Measurements from ENCODE around the gene GALNT8.

The GALNT8 gene

GRCh38 chr12:4738541-4738940 lies 18.3 kb downstream of the GALNT8 start:
- Histone ChIP-seq H3K9ac (ENCODE audit: low read depth, low read length, poor library complexity) (no peak overlapping the region), H3K4me1 (ENCODE audit: control insufficient read depth in 2 of 2, insufficient read depth in 1 of 2, low read depth in 1 of 2, low read length in 2 of 2) (no peaks in the 10 kb centered on the region), H2AK5ac (ENCODE audit: low read depth, low read length) (no peak overlapping the region), H3K4me2 (ENCODE audit: insufficient read depth, low read length, poor library complexity, severe bottlenecking) (no peak overlapping the region), H3K18ac (ENCODE audit: low read length) (no peak overlapping the region), H3K9me3 (replicated peaks in 1 of 2; ENCODE audit: control insufficient read depth in 2 of 2, insufficient read depth in 1 of 2, low read depth in 1 of 2, low read length in 2 of 2) (no peaks in the 10 kb centered on the region), H3K4me3 (ENCODE audit: low read length in 2 of 2) (no peak overlapping the region), H3K36me3 (replicated peaks in 1 of 2; ENCODE audit: control insufficient read depth in 2 of 2, insufficient read depth in 2 of 2, low read length in 2 of 2) (peaks cover 0 to 6% of the 10 kb centered on the region in 2 donors), H3K79me1 (ENCODE audit: low read depth, low read length) (no peaks in the 10 kb centered on the region), H2AFZ (ENCODE audit: low read length) (no peak overlapping the region), H3K27ac (replicated peaks; ENCODE audit: low read length) (no peak overlapping the region), H2BK5ac (ENCODE audit: low read length) (no peak overlapping the region), H3K4ac (ENCODE audit: low read length) (no peak overlapping the region), H2BK15ac (ENCODE audit: low read length) (no peak overlapping the region), H3K23ac (ENCODE audit: low read depth, low read length, poor library complexity) (no peak overlapping the region), H3K14ac (ENCODE audit: low read length) (no peak overlapping the region), H3K27me3 (ENCODE audit: control insufficient read depth in 3 of 3, insufficient read depth in 3 of 3, low read depth in 1 of 3, low read length in 3 of 3) (no peaks in the 10 kb centered on the region), H4K91ac (ENCODE audit: low read depth, low read length, poor library complexity) (no peak overlapping the region), H4K8ac (ENCODE audit: low read depth, low read length) (no peak overlapping the region), H2BK120ac (ENCODE audit: low read depth, low read length) (no peak overlapping the region), H2BK12ac (ENCODE audit: low read length) (no peak overlapping the region)
- no CpG with 5 or more reads among the region's 4 CpGs for WGBS, 2 donors (ENCODE audit: extremely low coverage in 2 of 2, insufficient read length in 2 of 2, insufficient replicate concordance in 1 of 2)
- no peak for DNase-seq (ENCODE audit: low spot score)

DNA sequence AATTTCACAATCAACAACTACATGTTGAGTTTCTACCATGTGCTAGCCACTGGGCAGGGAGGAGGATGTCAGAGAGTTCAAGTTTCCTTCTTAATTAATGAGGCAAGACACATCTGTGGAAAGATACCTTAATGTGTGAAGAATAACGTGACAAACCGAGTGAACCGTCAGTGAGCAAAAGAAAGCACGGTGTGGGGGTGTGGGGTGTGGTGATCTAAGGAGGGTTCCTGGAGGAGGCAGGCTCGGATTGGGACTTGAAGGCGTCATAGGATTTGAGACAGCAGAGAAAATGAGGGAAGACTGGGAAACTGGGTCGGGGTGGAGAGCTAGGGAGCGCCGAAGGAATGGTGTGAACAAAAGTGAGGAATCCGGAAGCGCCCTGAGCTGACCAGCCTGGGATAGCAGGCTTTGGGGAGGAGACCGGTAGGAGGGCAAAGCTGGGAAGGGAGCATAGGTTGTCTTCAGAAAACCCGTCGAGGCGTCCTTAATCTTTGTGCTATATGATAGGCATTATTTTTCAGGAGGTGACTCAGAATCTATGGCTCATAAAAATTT lies 22.3 kb downstream of the GALNT8 start:
- Histone ChIP-seq H3K4ac (ENCODE audit: low read length) (no peak overlapping the region), H3K4me3 (ENCODE audit: low read length in 2 of 2) (no peak overlapping the region), H2BK120ac (ENCODE audit: low read depth, low read length) (no peak overlapping the region), H2AK5ac (ENCODE audit: low read depth, low read length) (no peak overlapping the region), H3K14ac (ENCODE audit: low read length) (no peak overlapping the region), H2BK5ac (ENCODE audit: low read length) (no peak overlapping the region), H2BK12ac (ENCODE audit: low read length) (no peak overlapping the region), H3K4me2 (ENCODE audit: insufficient read depth, low read length, poor library complexity, severe bottlenecking) (no peak overlapping the region), H3K36me3 (replicated peaks in 1 of 2; ENCODE audit: control insufficient read depth in 2 of 2, insufficient read depth in 2 of 2, low read length in 2 of 2) (peaks cover 0 to 9% of the 10 kb centered on the region in 2 donors), H3K18ac (ENCODE audit: low read length) (no peak overlapping the region), H4K8ac (ENCODE audit: low read depth, low read length) (no peak overlapping the region), H2BK15ac (ENCODE audit: low read length) (no peak overlapping the region), H2AFZ (ENCODE audit: low read length) (no peak overlapping the region), H3K9me3 (replicated peaks in 1 of 2; ENCODE audit: control insufficient read depth in 2 of 2, insufficient read depth in 1 of 2, low read depth in 1 of 2, low read length in 2 of 2) (no peaks in the 10 kb centered on the region), H3K27ac (replicated peaks; ENCODE audit: low read length) (no peak overlapping the region), H3K9ac (ENCODE audit: low read depth, low read length, poor library complexity) (no peak overlapping the region), H4K91ac (ENCODE audit: low read depth, low read length, poor library complexity) (no peak overlapping the region), H3K23ac (ENCODE audit: low read depth, low read length, poor library complexity) (no peak overlapping the region), H3K4me1 (ENCODE audit: control insufficient read depth in 2 of 2, insufficient read depth in 1 of 2, low read depth in 1 of 2, low read length in 2 of 2) (no peaks in the 10 kb centered on the region), H3K79me1 (ENCODE audit: low read depth, low read length) (no peaks in the 10 kb centered on the region), H3K27me3 (ENCODE audit: control insufficient read depth in 3 of 3, insufficient read depth in 3 of 3, low read depth in 1 of 3, low read length in 3 of 3) (no peaks in the 10 kb centered on the region)
- no CpG with 5 or more reads among the region's 15 CpGs for WGBS, 2 donors (ENCODE audit: extremely low coverage in 2 of 2, insufficient read length in 2 of 2, insufficient replicate concordance in 1 of 2)
- DNase-seq (ENCODE audit: low spot score), result no peak

DNA sequence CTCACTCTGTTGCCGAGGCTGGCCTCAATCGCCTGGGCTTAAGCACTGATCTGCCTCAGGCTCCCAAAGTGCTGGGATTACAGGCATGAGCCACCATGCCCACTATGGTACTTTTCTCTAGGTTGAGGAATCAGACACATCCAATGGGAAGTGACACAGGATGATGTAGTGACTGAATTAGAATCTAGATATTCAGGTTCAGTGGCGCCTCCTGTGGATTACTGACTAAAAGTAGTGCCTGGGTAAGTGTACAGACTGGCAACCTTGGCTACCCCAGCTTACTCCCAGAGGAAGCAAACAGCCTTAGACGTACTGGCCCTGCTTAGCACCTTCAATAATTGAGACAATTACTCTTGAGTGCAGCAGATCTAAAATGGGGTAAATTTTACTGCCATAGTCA lies 22.8 kb downstream of the GALNT8 start:
- H3K23ac ChIP-seq (ENCODE audit: low read depth, low read length, poor library complexity), result no peak overlapping the region
- no peaks in the 10 kb centered on the region for H3K4me1 ChIP-seq (ENCODE audit: control insufficient read depth in 2 of 2, insufficient read depth in 1 of 2, low read depth in 1 of 2, low read length in 2 of 2)
- H3K27me3 ChIP-seq (ENCODE audit: control insufficient read depth in 3 of 3, insufficient read depth in 3 of 3, low read depth in 1 of 3, low read length in 3 of 3), result no peaks in the 10 kb centered on the region
- H3K9ac ChIP-seq (ENCODE audit: low read depth, low read length, poor library complexity), result no peak overlapping the region
- no CpG with 5 or more reads among the region's 4 CpGs for WGBS, 2 donors (ENCODE audit: extremely low coverage in 2 of 2, insufficient read length in 2 of 2, insufficient replicate concordance in 1 of 2)
- H4K91ac ChIP-seq (ENCODE audit: low read depth, low read length, poor library complexity), result no peak overlapping the region
- no peak overlapping the region for H2AK5ac ChIP-seq (ENCODE audit: low read depth, low read length)
- no peaks in the 10 kb centered on the region for H3K79me1 ChIP-seq (ENCODE audit: low read depth, low read length)
- H2BK5ac ChIP-seq (ENCODE audit: low read length), result no peak overlapping the region
- no peak overlapping the region for H2BK120ac ChIP-seq (ENCODE audit: low read depth, low read length)
- no peak overlapping the region for H2AFZ ChIP-seq (ENCODE audit: low read length)
- H3K4me2 ChIP-seq (ENCODE audit: insufficient read depth, low read length, poor library complexity, severe bottlenecking), result no peak overlapping the region
- H2BK15ac ChIP-seq (ENCODE audit: low read length), result no peak overlapping the region
- no peak overlapping the region for H3K27ac ChIP-seq (replicated peaks; ENCODE audit: low read length)
- H3K4ac ChIP-seq (ENCODE audit: low read length), result no peak overlapping the region
- no peak overlapping the region for H3K18ac ChIP-seq (ENCODE audit: low read length)
- H3K4me3 ChIP-seq (ENCODE audit: low read length in 2 of 2), result no peak overlapping the region
- H2BK12ac ChIP-seq (ENCODE audit: low read length), result no peak overlapping the region
- no peak for DNase-seq (ENCODE audit: low spot score)
- peaks cover 0 to 9% of the 10 kb centered on the region in 2 donors for H3K36me3 ChIP-seq (replicated peaks in 1 of 2; ENCODE audit: control insufficient read depth in 2 of 2, insufficient read depth in 2 of 2, low read length in 2 of 2)
- no peak overlapping the region for H3K14ac ChIP-seq (ENCODE audit: low read length)
- H4K8ac ChIP-seq (ENCODE audit: low read depth, low read length), result no peak overlapping the region
- no peaks in the 10 kb centered on the region for H3K9me3 ChIP-seq (replicated peaks in 1 of 2; ENCODE audit: control insufficient read depth in 2 of 2, insufficient read depth in 1 of 2, low read depth in 1 of 2, low read length in 2 of 2)

DNA sequence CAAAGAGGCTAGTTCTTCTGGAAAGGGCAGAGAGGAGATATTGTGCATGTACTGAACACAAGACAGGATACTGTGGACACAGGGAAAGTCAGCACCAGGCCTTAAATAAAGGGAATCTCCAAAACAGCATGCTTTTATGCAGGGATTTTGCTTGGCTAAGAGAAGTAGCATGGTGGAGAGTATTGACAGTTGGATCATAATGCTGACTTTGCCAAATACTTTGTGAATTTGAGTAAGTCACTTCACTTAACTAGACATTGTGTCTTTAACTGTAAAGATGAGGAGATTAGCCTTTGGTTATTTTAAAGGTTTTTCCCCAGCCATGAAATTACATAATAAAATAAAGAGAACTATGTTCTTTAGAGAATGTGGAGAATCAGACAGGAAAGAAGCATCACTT lies 24.5 kb downstream of the GALNT8 start:
- no peak overlapping the region for H2AFZ ChIP-seq (ENCODE audit: low read length)
- no peak overlapping the region for H3K18ac ChIP-seq (ENCODE audit: low read length)
- H2AK5ac ChIP-seq (ENCODE audit: low read depth, low read length), result no peak overlapping the region
- H2BK12ac ChIP-seq (ENCODE audit: low read length), result no peak overlapping the region
- H3K4ac ChIP-seq (ENCODE audit: low read length), result no peak overlapping the region
- no peak overlapping the region for H4K91ac ChIP-seq (ENCODE audit: low read depth, low read length, poor library complexity)
- no peak overlapping the region for H2BK5ac ChIP-seq (ENCODE audit: low read length)
- H3K23ac ChIP-seq (ENCODE audit: low read depth, low read length, poor library complexity), result no peak overlapping the region
- H3K14ac ChIP-seq (ENCODE audit: low read length), result no peak overlapping the region
- no peak overlapping the region for H3K27ac ChIP-seq (replicated peaks; ENCODE audit: low read length)
- H3K4me2 ChIP-seq (ENCODE audit: insufficient read depth, low read length, poor library complexity, severe bottlenecking), result no peak overlapping the region
- H3K9me3 ChIP-seq (replicated peaks in 1 of 2; ENCODE audit: control insufficient read depth in 2 of 2, insufficient read depth in 1 of 2, low read depth in 1 of 2, low read length in 2 of 2), result peaks cover 0 to 3% of the 10 kb centered on the region in 2 donors
- H3K4me3 ChIP-seq (ENCODE audit: low read length in 2 of 2), result no peak overlapping the region
- no peak overlapping the region for H2BK15ac ChIP-seq (ENCODE audit: low read length)
- no peak overlapping the region for H2BK120ac ChIP-seq (ENCODE audit: low read depth, low read length)
- H3K4me1 ChIP-seq (ENCODE audit: control insufficient read depth in 2 of 2, insufficient read depth in 1 of 2, low read depth in 1 of 2, low read length in 2 of 2), result no peaks in the 10 kb centered on the region
- no peak overlapping the region for H3K9ac ChIP-seq (ENCODE audit: low read depth, low read length, poor library complexity)
- H3K79me1 ChIP-seq (ENCODE audit: low read depth, low read length), result no peaks in the 10 kb centered on the region
- no peaks in the 10 kb centered on the region for H3K27me3 ChIP-seq (ENCODE audit: control insufficient read depth in 3 of 3, insufficient read depth in 3 of 3, low read depth in 1 of 3, low read length in 3 of 3)
- DNase-seq (ENCODE audit: low spot score), result no peak
- H4K8ac ChIP-seq (ENCODE audit: low read depth, low read length), result no peak overlapping the region
- peaks cover 0 to 9% of the 10 kb centered on the region in 2 donors for H3K36me3 ChIP-seq (replicated peaks in 1 of 2; ENCODE audit: control insufficient read depth in 2 of 2, insufficient read depth in 2 of 2, low read length in 2 of 2)

Measured in neuronal stem cell (in vitro differentiated cells).